Duodenal mucosa (tissue), 2 donors: ENCODE data around the gene MCF2L.
"Not testable (repeated sequence)": the region's sequence is repeated elsewhere in the genome, so short reads cannot be mapped to it uniquely, and the experiment has no call there.

ENCODE experiments used
- H3K27ac ChIP-seq: one replicate; pipeline ENCODE4 v1.7.0; 2013; ENCODE audit warnings: low read depth, low read length
- H3K27me3 ChIP-seq, 2 donors: one replicate each; pipeline ENCODE4 v1.7.0; 2013; ENCODE audit warnings: low read length in 2 of 2, control low read depth in 1 of 2; ENCODE audit not compliant: insufficient read depth in 2 of 2, control insufficient read depth in 1 of 2
- H3K36me3 ChIP-seq, 2 donors: one replicate each; pipeline ENCODE4 v1.7.0; 2013; ENCODE audit warnings: low read length in 2 of 2, control low read depth in 1 of 2; ENCODE audit not compliant: insufficient read depth in 2 of 2, control insufficient read depth in 1 of 2
- H3K4me1 ChIP-seq, 2 donors: one replicate each; pipeline ENCODE4 v1.7.0; 2013; ENCODE audit warnings: low read length in 2 of 2, control low read depth in 1 of 2; ENCODE audit not compliant: insufficient read depth in 2 of 2, control insufficient read depth in 1 of 2
- H3K4me3 ChIP-seq, 2 donors: one replicate each; pipeline ENCODE4 v1.7.0; 2013; ENCODE audit warnings: low read length in 2 of 2, low read depth in 1 of 2
- H3K9ac ChIP-seq, 2 donors: one replicate each; pipeline ENCODE4 v1.7.0; 2013; ENCODE audit warnings: low read length in 2 of 2, low read depth in 1 of 2
- H3K9me3 ChIP-seq, 2 donors: one replicate each; pipeline ENCODE4 v1.7.0; 2013; ENCODE audit warnings: low read length in 2 of 2, control low read depth in 1 of 2; ENCODE audit not compliant: control insufficient read depth in 1 of 2

The MCF2L gene

DNA sequence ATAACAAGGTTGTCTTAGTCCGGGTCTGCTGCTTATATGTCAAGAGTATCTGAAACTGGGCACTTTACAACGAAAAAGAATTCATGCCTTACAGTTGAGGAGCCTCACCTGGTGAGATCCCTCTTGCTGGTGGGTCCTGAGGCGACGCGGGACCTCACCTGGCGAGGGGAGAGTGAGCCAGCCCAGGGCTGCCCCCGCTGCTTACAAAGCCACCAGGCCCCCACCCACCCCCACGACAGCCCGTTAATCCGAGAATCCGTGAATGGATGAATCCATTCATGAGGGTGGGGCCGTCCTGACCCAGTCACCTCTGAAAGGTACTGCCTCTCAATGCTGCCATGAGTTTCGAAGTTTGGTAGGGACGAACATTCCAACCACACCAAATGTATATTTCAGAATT is 82.6 kb downstream of the MCF2L start:
- Histone ChIP-seq H3K36me3 (peaks cover 3 to 12% of the 10 kb centered on the region in 2 donors), H3K9me3 (no peaks in the 10 kb centered on the region), H3K4me3 (no peak overlapping the region), H3K4me1 (no peaks in the 10 kb centered on the region), H3K9ac (no peak overlapping the region), H3K27ac (no peak overlapping the region), H3K27me3 (peaks cover 0 to 2% of the 10 kb centered on the region in 2 donors)

DNA sequence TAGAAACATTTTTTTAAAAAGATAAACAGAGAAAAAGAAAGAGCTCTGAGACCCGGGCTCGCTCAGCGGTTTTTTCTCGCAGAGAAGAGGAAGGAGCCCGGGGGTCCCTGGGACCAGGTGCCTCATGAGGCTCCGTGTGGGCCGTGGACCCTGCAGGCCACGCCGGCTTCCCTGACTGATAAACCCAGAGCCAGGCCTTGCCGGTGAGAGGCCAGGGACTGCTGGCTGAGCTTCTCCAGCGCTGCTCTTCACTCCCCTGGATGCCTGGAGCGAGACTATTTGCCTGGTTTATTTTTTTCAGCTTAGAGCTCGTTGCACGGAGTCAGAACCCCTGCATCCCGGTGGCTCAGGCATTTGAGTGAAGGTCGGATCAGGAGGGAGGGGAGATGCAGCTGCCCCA is 83.2 kb downstream of the MCF2L start:
- H3K9me3 ChIP-seq, result no peaks in the 10 kb centered on the region
- H3K4me3 ChIP-seq, result no peak overlapping the region
- no peak overlapping the region for H3K9ac ChIP-seq
- H3K36me3 ChIP-seq, result peaks cover 3 to 7% of the 10 kb centered on the region in 2 donors
- peaks cover 0 to 2% of the 10 kb centered on the region in 2 donors for H3K27me3 ChIP-seq
- no peak overlapping the region for H3K27ac ChIP-seq
- H3K4me1 ChIP-seq, result no peaks in the 10 kb centered on the region

- H3K4me3 ChIP-seq, result no peak overlapping the region
- H3K27ac ChIP-seq, result no peak overlapping the region
- H3K9me3 ChIP-seq, result peaks cover 0 to under 1% of the 10 kb centered on the region in 2 donors
- peaks cover 0 to 7% of the 10 kb centered on the region in 2 donors for H3K36me3 ChIP-seq
- H3K27me3 ChIP-seq, result peaks cover 0 to 2% of the 10 kb centered on the region in 2 donors
- no peaks in the 10 kb centered on the region for H3K4me1 ChIP-seq
- H3K9ac ChIP-seq, result no peak overlapping the region
Measured at GRCh38 chr13:113052971-113053370, 84.0 kb downstream of the MCF2L start.

DNA sequence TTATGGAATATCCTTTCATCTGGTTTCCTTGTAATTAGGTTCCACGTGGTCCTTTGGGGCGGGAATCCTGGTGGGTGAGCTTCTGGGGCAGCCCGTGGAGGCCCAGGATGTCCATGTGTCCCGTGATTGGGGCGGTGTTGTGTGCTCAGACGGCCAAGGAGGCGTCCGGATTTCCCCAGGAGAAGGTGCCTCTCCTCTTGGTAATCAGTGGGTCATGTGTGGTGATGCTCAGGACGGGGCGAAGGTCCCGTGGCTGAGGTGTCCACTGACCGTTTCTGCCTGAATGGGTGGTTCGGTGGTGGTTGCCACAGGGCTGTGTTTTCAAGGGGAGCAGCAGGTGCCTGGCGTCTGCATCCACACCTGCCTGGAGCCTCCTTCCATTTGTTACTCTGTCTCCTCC is 84.4 kb downstream of the MCF2L start:
- H3K27ac ChIP-seq, result no peak overlapping the region

GRCh38 chr13:113053801-113054604 is 85.0 kb downstream of the MCF2L start:
- H3K9ac ChIP-seq, result no peak overlapping the region
- H3K27ac ChIP-seq, result no peak overlapping the region
- H3K4me3 ChIP-seq, result no peak overlapping the region

More for the DNA sequence above, 84.4 kb downstream of the MCF2L start:
- no peak overlapping the region for H3K9ac ChIP-seq
- H3K27me3 ChIP-seq, result peaks cover 0 to 2% of the 10 kb centered on the region in 2 donors
- H3K36me3 ChIP-seq, result peaks cover 0 to 7% of the 10 kb centered on the region in 2 donors
- H3K4me3 ChIP-seq, result no peak overlapping the region
- peaks cover 0 to 4% of the 10 kb centered on the region in 2 donors for H3K9me3 ChIP-seq
- H3K4me1 ChIP-seq, result no peaks in the 10 kb centered on the region

DNA sequence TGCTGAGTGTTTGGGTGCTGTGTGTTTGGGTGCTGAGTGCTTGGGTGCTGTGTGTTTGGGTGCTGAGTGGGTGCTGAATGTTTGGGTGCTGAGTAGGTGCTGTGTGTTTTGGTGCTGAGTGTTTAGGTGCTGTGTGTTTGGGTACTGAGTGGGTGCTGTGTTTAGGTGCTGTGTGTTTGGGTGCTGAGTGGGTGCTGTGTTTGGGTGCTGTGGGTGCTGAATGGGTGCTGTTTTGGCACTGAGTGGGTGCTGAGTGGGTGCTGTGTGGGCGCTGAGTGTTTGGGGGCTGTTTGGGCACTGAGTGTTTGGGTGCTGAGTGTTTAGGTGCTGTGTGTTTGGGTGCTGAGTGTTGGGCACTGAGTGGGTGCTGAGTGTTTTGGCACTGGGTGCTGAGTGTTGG is 88.1 kb downstream of the MCF2L start:
- Histone ChIP-seq H3K4me1 (no peaks in the 10 kb centered on the region), H3K36me3 (peaks cover 0 to 7% of the 10 kb centered on the region in 2 donors), H3K27me3 (peaks cover 0 to 2% of the 10 kb centered on the region in 2 donors), H3K27ac (no peak overlapping the region), H3K9ac (no peak overlapping the region), H3K4me3 (no peak overlapping the region), H3K9me3 (peaks cover 0 to 4% of the 10 kb centered on the region in 2 donors)

More at GRCh38 chr13:113053801-113054604, 85.0 kb downstream of the MCF2L start:
- H3K4me1 ChIP-seq, result no peaks in the 10 kb centered on the region
- peaks cover 0 to 4% of the 10 kb centered on the region in 2 donors for H3K9me3 ChIP-seq
- peaks cover 0 to 7% of the 10 kb centered on the region in 2 donors for H3K36me3 ChIP-seq
- H3K27me3 ChIP-seq, result peaks cover 0 to 2% of the 10 kb centered on the region in 2 donors

GRCh38 chr13:113057559-113057958 is 88.5 kb downstream of the MCF2L start:
- not testable (repeated sequence) for H3K9me3 ChIP-seq, H3K9ac ChIP-seq, H3K4me1 ChIP-seq, H3K4me3 ChIP-seq, H3K27me3 ChIP-seq, H3K36me3 ChIP-seq, H3K27ac ChIP-seq

- Histone ChIP-seq H3K36me3 (no peaks in the 10 kb centered on the region), H3K27me3 (peaks cover 0 to 2% of the 10 kb centered on the region in 2 donors), H3K27ac (no peak overlapping the region), H3K9ac (no peak overlapping the region), H3K9me3 (peaks cover 0 to 4% of the 10 kb centered on the region in 2 donors), H3K4me3 (no peak overlapping the region), H3K4me1 (no peaks in the 10 kb centered on the region)
Measured at GRCh38 chr13:113058129-113058987, 89.3 kb downstream of the MCF2L start.

DNA sequence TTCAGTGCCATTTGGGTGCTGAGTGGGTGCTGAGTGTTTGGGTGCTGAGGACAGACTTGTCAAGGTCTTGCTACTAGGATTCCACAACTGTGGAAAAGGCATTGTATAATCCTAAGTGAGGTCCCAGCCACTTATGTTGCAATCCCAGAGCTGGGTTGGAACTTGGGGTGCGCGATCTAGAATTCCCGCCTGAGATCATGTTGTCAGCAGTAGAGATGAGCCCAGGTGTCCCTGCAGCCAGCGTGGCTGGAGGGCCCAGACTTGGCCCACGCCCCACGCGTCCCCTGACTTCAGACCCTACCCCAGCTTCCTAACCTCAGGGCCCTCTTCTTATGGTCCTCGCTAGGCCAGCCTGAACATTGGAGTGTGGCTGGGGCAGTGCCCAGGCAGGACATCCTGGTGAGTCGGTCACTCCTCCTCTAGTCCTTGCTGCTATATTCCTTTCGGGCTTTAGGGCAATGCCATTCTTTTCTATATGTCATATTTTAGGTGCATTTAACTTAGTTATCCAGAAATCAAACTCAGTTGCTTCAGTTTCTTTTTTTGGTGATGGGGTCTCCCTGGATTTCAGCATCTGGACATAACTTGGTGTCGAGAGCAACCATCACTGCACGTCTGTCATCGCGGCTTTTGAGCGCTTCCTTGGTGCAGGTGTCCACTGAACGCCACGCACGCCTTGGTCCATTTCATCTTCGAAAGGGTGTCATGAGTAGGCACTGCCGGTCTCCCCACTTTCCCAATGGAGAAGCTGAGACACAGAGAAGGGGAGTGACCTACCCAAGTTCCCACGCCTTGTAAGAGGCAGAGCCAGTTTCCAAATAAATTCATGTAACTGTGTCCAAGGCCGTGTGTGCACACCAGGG is 90.2 kb downstream of the MCF2L start:
- no peak overlapping the region for H3K9ac ChIP-seq

More for the DNA sequence above, 90.2 kb downstream of the MCF2L start:
- H3K27ac ChIP-seq, result no peak overlapping the region
- H3K4me3 ChIP-seq, result no peak overlapping the region
- H3K27me3 ChIP-seq, result peaks cover 0 to 2% of the 10 kb centered on the region in 2 donors
- no peaks in the 10 kb centered on the region for H3K4me1 ChIP-seq
- no peaks in the 10 kb centered on the region for H3K36me3 ChIP-seq
- peaks cover 0 to 4% of the 10 kb centered on the region in 2 donors for H3K9me3 ChIP-seq
